SK-N-SH (cell line): ENCODE data around the gene SND1. TPM values are rescaled to one million over a fixed set of nuclear protein-coding genes. Genes with fewer than 3 reads are reported as not detected.

Experiments used
- CTCF ChIA-PET: fragments of 300-600, 350-600 bp; formaldehyde crosslinking; extraction: SDS; loops from one replicate; lab custom pipeline; 2021; lab: Yijun Ruan, JAX
- POLR2A ChIA-PET: fragments of 350-600 bp; sonication (Branson Sonifier 250); formaldehyde crosslinking; extraction: SDS; loops from one replicate; lab custom pipeline; 2020; ENCODE audit warnings: antibody characterized with exemption, inconsistent platforms; lab: Yijun Ruan, JAX
- DNase-seq: peaks from one replicate; pipeline ENCODE4 v3.0.0; 2012
- H2AFZ ChIP-seq: fragments of 200-600 bp; sonication (generic); 2 replicates; pipeline ENCODE4 v1.8.1; 2016; ENCODE audit warnings: antibody characterized with exemption, mild to moderate bottlenecking, low read depth
- H3F3A ChIP-seq: fragments of 200-600 bp; sonication (generic); replicated peaks from 2 replicates; pipeline ENCODE3; 2016; ENCODE audit warnings: antibody characterized with exemption, mild to moderate bottlenecking; ENCODE audit not compliant: insufficient read depth
- H3K27ac ChIP-seq, 2 experiments: fragments of 200-500 bp in 1 of 2; fragments of 200-600 bp in 1 of 2; sonication (Bioruptor generic) in 1 of 2; sonication (generic), shearing (Covaris generic) in 1 of 2; 2 replicates each; pipeline versions ENCODE4 v1.5.1 to v1.6.1; 2014 to 2016; ENCODE audit warnings: low read depth in 2 of 2, inconsistent platforms in 1 of 2, low read length in 1 of 2, mild to moderate bottlenecking in 1 of 2, mixed read lengths in 1 of 2
- H3K27me3 ChIP-seq: fragments of 200-600 bp; sonication (generic), shearing (Covaris generic); 2 replicates; pipeline ENCODE4 v1.6.1; 2016; ENCODE audit warnings: mixed run types; ENCODE audit not compliant: insufficient read depth
- H3K36me3 ChIP-seq, 2 experiments: fragments of 200-500 bp in 1 of 2; fragments of 200-600 bp in 1 of 2; sonication (Bioruptor generic) in 1 of 2; sonication (generic) in 1 of 2; replicated peaks in 1 of 2; 2 replicates each; pipeline versions ENCODE3 to v1.5.1; 2014 to 2016; ENCODE audit warnings: low read length in 1 of 2, mild to moderate bottlenecking in 1 of 2; ENCODE audit not compliant: insufficient read depth in 2 of 2, control insufficient read depth in 1 of 2
- H3K4me1 ChIP-seq, 2 experiments: fragments of 200-500 bp in 1 of 2; fragments of 200-600 bp in 1 of 2; sonication (Bioruptor generic) in 1 of 2; sonication (generic), shearing (Covaris generic) in 1 of 2; 2 replicates each; pipeline versions ENCODE4 v1.5.1 to v1.6.1; 2014 to 2016; ENCODE audit warnings: low read depth in 1 of 2, low read length in 1 of 2, mixed run types in 1 of 2; ENCODE audit not compliant: insufficient read depth in 2 of 2, control insufficient read depth in 1 of 2
- H3K4me2 ChIP-seq: fragments of 200-600 bp; sonication (generic), shearing (Covaris generic); 2 replicates; pipeline ENCODE4 v1.6.1; 2017; ENCODE audit warnings: mixed run types
- H3K4me3 ChIP-seq, 2 experiments: fragments of 200-500 bp in 1 of 2; fragments of 200-600 bp in 1 of 2; sonication (Bioruptor generic) in 1 of 2; sonication (generic), shearing (Covaris generic) in 1 of 2; 2 replicates each; pipeline versions ENCODE4 v1.5.1 to v1.8.1; 2014 to 2016; ENCODE audit warnings: low read depth in 2 of 2, inconsistent platforms in 1 of 2, low read length in 1 of 2, mild to moderate bottlenecking in 1 of 2, mixed read lengths in 1 of 2, moderate library complexity in 1 of 2
- H3K79me2 ChIP-seq: fragments of 200-600 bp; sonication (generic); 2 replicates; pipeline ENCODE4 v1.8.1; 2017; ENCODE audit warnings: mild to moderate bottlenecking; ENCODE audit not compliant: insufficient read depth
- H3K9ac ChIP-seq: fragments of 200-600 bp; sonication (generic); 2 replicates; pipeline ENCODE4 v1.6.1; 2017; ENCODE audit warnings: mixed run types
- H3K9me2 ChIP-seq: fragments of 200-600 bp; sonication (generic); 2 replicates; pipeline ENCODE4 v1.6.1; 2017; ENCODE audit warnings: mixed run types
- H3K9me3 ChIP-seq: fragments of 200-600 bp; sonication (generic); 2 replicates; pipeline ENCODE4 v1.6.1; 2017; ENCODE audit warnings: mixed run types, mild to moderate bottlenecking, moderate library complexity
- H4K20me1 ChIP-seq: fragments of 200-600 bp; sonication (generic); 2 replicates; pipeline ENCODE4 v1.6.1; 2017; ENCODE audit warnings: mild to moderate bottlenecking, mixed run types; ENCODE audit not compliant: insufficient read depth
- CHD2 ChIP-seq: fragments of 150-350 bp; IDR thresholded peaks from 2 replicates; pipeline ENCODE4 v1.6.1; 2018; ENCODE audit warnings: low read length; ENCODE audit not compliant: partially characterized antibody
- EZH2phosphoT487 ChIP-seq: fragments of 200-600 bp; sonication (generic); IDR thresholded peaks from 2 replicates; pipeline ENCODE4 v1.6.1; 2017; ENCODE audit warnings: low read depth, mixed run types, mild to moderate bottlenecking, antibody characterized with exemption, moderate library complexity, borderline replicate concordance
- FOSL2 ChIP-seq: IDR thresholded peaks from 2 replicates; pipeline ENCODE4 v1.4.0; 2012; ENCODE audit warnings: low read depth, mild to moderate bottlenecking, moderate library complexity, borderline replicate concordance
- FOXJ3 ChIP-seq: sonication (generic); formaldehyde crosslinking; IDR thresholded peaks from 2 replicates; pipeline ENCODE4 v1.5.1; 2020; ENCODE audit warnings: mild to moderate bottlenecking, missing genetic modification reagents
- GABPA ChIP-seq: IDR thresholded peaks from 2 replicates; pipeline ENCODE4 v1.4.0; 2012; ENCODE audit warnings: low read depth, mild to moderate bottlenecking
- GATA2 ChIP-seq: sonication (generic); formaldehyde crosslinking; IDR thresholded peaks from 2 replicates; pipeline ENCODE4 v1.5.0; 2020; ENCODE audit warnings: mild to moderate bottlenecking, missing genetic modification reagents
- MXI1 ChIP-seq: IDR thresholded peaks from 2 replicates; pipeline ENCODE4 v1.6.1; 2012; ENCODE audit warnings: mild to moderate bottlenecking, low read depth, low read length, improper control_type of control experiment
- NFIC ChIP-seq: IDR thresholded peaks from 2 replicates; pipeline ENCODE4 v1.4.0; 2012; ENCODE audit warnings: borderline replicate concordance
- POLR2AphosphoS5 ChIP-seq: IDR thresholded peaks from 2 replicates; pipeline ENCODE4 v1.6.1; 2012; ENCODE audit warnings: low read depth, low read length
- RFX5 ChIP-seq: IDR thresholded peaks from 2 replicates; pipeline ENCODE4 v1.6.1; 2012; ENCODE audit warnings: mild to moderate bottlenecking, improper control_type of control experiment, low read length
- RXRA ChIP-seq: IDR thresholded peaks from 2 replicates; pipeline ENCODE4 v1.4.0; 2012; ENCODE audit warnings: low read depth, mild to moderate bottlenecking, borderline replicate concordance
- SMC3 ChIP-seq: IDR thresholded peaks from 2 replicates; pipeline ENCODE4 v1.6.1; 2012; ENCODE audit warnings: low read depth, low read length, improper control_type of control experiment
- TCF12 ChIP-seq: IDR thresholded peaks from 2 replicates; pipeline ENCODE4 v1.4.0; 2012
- TEAD4 ChIP-seq: IDR thresholded peaks from 2 replicates; pipeline ENCODE4 v1.4.0; 2012; ENCODE audit warnings: mild to moderate bottlenecking, borderline replicate concordance; ENCODE audit not compliant: insufficient read depth
- USF2 ChIP-seq: fragments of 150-350 bp; IDR thresholded peaks from 2 replicates; pipeline ENCODE4 v1.6.1; 2017; ENCODE audit warnings: antibody characterized with exemption, low read length, low read depth, borderline replicate concordance
- YY1 ChIP-seq: IDR thresholded peaks from 2 replicates; pipeline ENCODE4 v1.4.0; 2012; ENCODE audit warnings: low read depth, mild to moderate bottlenecking
- ZBTB33 ChIP-seq: IDR thresholded peaks from 2 replicates; pipeline ENCODE4 v1.4.0; 2012; ENCODE audit warnings: low read depth, borderline replicate concordance
- WGBS: methylation state at CpG from one replicate; pipeline ENCODE4 v1.1.6; 2017; ENCODE audit warnings: low lambda C conversion rate; 5-methylcytosine and 5-hydroxymethylcytosine counted together
- polyA plus RNA-seq, 3 experiments: library from polyadenylated mRNA; depleted of rRNA; stranded (reverse); fragments of >200 nt; gene quantifications; 2 replicates each; pipeline ENCODE4 v1.2.3, GENCODE V29; 2012

The SND1 gene
- polyA plus RNA-seq, 1 of the 3 experiments (the other 2 are of a cell fraction): 165 TPM

GRCh38 chr7:127976056-127976737 is 324.2 kb downstream of the SND1 start:
- Histone ChIP-seq H3K9me3 (no peaks in the 10 kb centered on the region), H3K9ac (no peak overlapping the region), H3K36me3 (peaks cover 13 to 31% of the 10 kb centered on the region in 2 experiments), H3K79me2 (no peaks in the 10 kb centered on the region; the same call in 1 of the 2 replicates)
- no peak for TF ChIP-seq NFIC
- TF ChIP-seq, all 33 proteins: peak for 0
- H3K27ac ChIP-seq: no peak overlapping the region; a peak in 1 of 4 replicates
- H3K4me1 ChIP-seq: peaks cover 0 to 8% of the 10 kb centered on the region in 2 experiments; a peak in 1 of 4 replicates
- no peak overlapping the region for H3K4me3 ChIP-seq
- H2AFZ ChIP-seq: no peak overlapping the region
- H3K4me2 ChIP-seq: no peak overlapping the region
- no peak for DNase-seq
- WGBS: 88% methylated on average over 6 of the region's 6 CpGs
- H4K20me1 ChIP-seq: no peaks in the 10 kb centered on the region; the same call in 1 of the 2 replicates
- ChIA-PET POLR2A (interaction anchor here (0.7 kb wide), 1 partner anchor 11 kb away, joined by 4 read pairs; no protein-coding TSS in a partner anchor), CTCF (interaction anchor here (0.9 to 1.1 kb wide), 2 partner anchors 15 to 267 kb away, joined by 3 to 4 read pairs; no protein-coding TSS in a partner anchor)
- H3K9me2 ChIP-seq: no peaks in the 10 kb centered on the region
- no peaks in the 10 kb centered on the region for H3K27me3 ChIP-seq
- peaks cover 8% of the 10 kb centered on the region for H3F3A ChIP-seq

- no peaks in the 10 kb centered on the region for H3K9me2 ChIP-seq
- no peak overlapping the region for H3K9ac ChIP-seq
- H3K36me3 ChIP-seq: peaks cover 13 to 31% of the 10 kb centered on the region in 2 experiments
- H2AFZ ChIP-seq: no peak overlapping the region
- H3K27me3 ChIP-seq: no peaks in the 10 kb centered on the region
- H3K9me3 ChIP-seq: no peaks in the 10 kb centered on the region
- no peak for TF ChIP-seq CHD2
- no peak for TF ChIP-seq YY1
- no peak for TF ChIP-seq MXI1
- no peak for TF ChIP-seq GABPA
- TF ChIP-seq POLR2AphosphoS5: no peak
- no peak for TF ChIP-seq RFX5
- no peak for TF ChIP-seq GATA2
- no peak for TF ChIP-seq FOXJ3
- no peak for TF ChIP-seq USF2
- TF ChIP-seq TEAD4: no peak
- TF ChIP-seq ZBTB33: no peak
- TF ChIP-seq RXRA: no peak
- no peak for TF ChIP-seq FOSL2
- TF ChIP-seq SMC3: no peak
- TF ChIP-seq EZH2phosphoT487: no peak
- no peak for TF ChIP-seq TCF12
- 94% methylated on average over 7 of the region's 7 CpGs for WGBS
- no peak for DNase-seq
- H3K4me2 ChIP-seq: no peak overlapping the region
- ChIA-PET CTCF (interaction anchor here (1.0 to 1.1 kb wide), 2 partner anchors 14 to 268 kb away, joined by 3 to 4 read pairs; no protein-coding TSS in a partner anchor), POLR2A (no interaction called here)
- H3K27ac ChIP-seq: no peak overlapping the region
- peaks cover 8% of the 10 kb centered on the region for H3F3A ChIP-seq
- no peaks in the 10 kb centered on the region; the same call in 1 of the 2 replicates for H4K20me1 ChIP-seq
- no peak overlapping the region for H3K4me3 ChIP-seq
- H3K79me2 ChIP-seq: no peaks in the 10 kb centered on the region; the same call in 1 of the 2 replicates
- peaks cover 0 to 10% of the 10 kb centered on the region in 2 experiments; a peak in 1 of 4 replicates for H3K4me1 ChIP-seq
These were observed 324.7 kb downstream of the SND1 start for GRCh38 chr7:127976738-127977120.
